Body of pancreas (tissue), 4 donors: ENCODE results near the gene SYT14.
"Not testable (repeated sequence)": the region's sequence is repeated elsewhere in the genome, so short reads cannot be mapped to it uniquely, and the experiment has no call there.

Experiments
- POLR2A ChIP-seq, 3 donors: fragments of 450-650 bp; IDR thresholded peaks; one replicate each; pipeline ENCODE4 v1.6.1; 2016; ENCODE audit warnings: antibody characterized with exemption in 3 of 3, mild to moderate bottlenecking in 2 of 3
- TF ChIP-seq, protein P1 (sequence below), 7 experiments: fragments of 450-650 bp in 4 of 7; fragments of 200-600 bp in 3 of 7; sonication (generic) in 3 of 7; IDR thresholded peaks; one replicate each; pipeline ENCODE4 v1.5.1; 2016 to 2019; ENCODE audit warnings: antibody characterized with exemption in 7 of 7

DNA sequence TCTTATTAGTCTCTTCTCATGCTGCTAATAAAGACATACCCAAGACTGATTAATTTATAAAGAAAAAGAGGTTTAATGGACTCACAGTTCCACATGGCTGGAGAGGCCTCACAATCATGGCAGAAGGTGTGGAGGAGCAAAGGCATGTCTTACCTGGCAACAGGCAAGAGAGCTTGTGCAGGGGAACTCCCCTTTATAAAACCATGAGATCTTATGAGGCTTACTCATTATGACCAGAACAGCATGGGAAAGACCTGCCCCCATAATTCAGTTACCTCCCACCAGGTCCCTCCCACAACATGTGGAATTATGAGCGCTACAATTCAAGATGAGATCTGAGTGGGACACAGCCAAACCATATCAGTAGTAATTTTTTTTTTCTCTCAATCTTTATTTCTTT lies 33.2 kb upstream of the SYT14 start:
- TF ChIP-seq, protein P1, sequence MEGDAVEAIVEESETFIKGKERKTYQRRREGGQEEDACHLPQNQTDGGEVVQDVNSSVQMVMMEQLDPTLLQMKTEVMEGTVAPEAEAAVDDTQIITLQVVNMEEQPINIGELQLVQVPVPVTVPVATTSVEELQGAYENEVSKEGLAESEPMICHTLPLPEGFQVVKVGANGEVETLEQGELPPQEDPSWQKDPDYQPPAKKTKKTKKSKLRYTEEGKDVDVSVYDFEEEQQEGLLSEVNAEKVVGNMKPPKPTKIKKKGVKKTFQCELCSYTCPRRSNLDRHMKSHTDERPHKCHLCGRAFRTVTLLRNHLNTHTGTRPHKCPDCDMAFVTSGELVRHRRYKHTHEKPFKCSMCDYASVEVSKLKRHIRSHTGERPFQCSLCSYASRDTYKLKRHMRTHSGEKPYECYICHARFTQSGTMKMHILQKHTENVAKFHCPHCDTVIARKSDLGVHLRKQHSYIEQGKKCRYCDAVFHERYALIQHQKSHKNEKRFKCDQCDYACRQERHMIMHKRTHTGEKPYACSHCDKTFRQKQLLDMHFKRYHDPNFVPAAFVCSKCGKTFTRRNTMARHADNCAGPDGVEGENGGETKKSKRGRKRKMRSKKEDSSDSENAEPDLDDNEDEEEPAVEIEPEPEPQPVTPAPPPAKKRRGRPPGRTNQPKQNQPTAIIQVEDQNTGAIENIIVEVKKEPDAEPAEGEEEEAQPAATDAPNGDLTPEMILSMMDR (IDR thresholded peaks at IDR 0.05), result not testable (repeated sequence)
- not testable (repeated sequence) for TF ChIP-seq POLR2A (IDR thresholded peaks at IDR 0.05)
